Mesenchymal stem cell (in vitro differentiated cells and primary cell): Measurements from ENCODE around the gene KLHL29.

Source experiments
- DNase-seq: peaks from one replicate; pipeline ENCODE4 v3.0.0-alpha.2; 2013
- H2AFZ ChIP-seq: one replicate; pipeline ENCODE4 v1.6.1; 2013; ENCODE audit warnings: low read depth, mild to moderate bottlenecking, control low read depth, inconsistent platforms, low read length, moderate library complexity
- H2AK5ac ChIP-seq: 2 replicates; pipeline ENCODE4 v1.6.1; 2013; ENCODE audit warnings: low read length, moderate library complexity, mild to moderate bottlenecking, inconsistent platforms; ENCODE audit not compliant: severe bottlenecking
- H2BK120ac ChIP-seq: one replicate; pipeline ENCODE4 v1.6.1; 2013; ENCODE audit warnings: low read depth, mild to moderate bottlenecking, inconsistent platforms, low read length, moderate library complexity
- H2BK12ac ChIP-seq, 2 experiments: one replicate each; pipeline ENCODE4 v1.6.1; 2013; ENCODE audit warnings: inconsistent platforms in 2 of 2, low read length in 2 of 2, mild to moderate bottlenecking in 2 of 2, moderate library complexity in 2 of 2, control low read depth in 1 of 2
- H2BK15ac ChIP-seq: one replicate; pipeline ENCODE4 v1.6.1; 2013; ENCODE audit warnings: mild to moderate bottlenecking, low read depth, inconsistent platforms; ENCODE audit not compliant: poor library complexity, severe bottlenecking
- H2BK5ac ChIP-seq: 2 replicates; pipeline ENCODE4 v1.6.1; 2013; ENCODE audit warnings: low read depth, mild to moderate bottlenecking, low read length, control low read depth, inconsistent platforms; ENCODE audit not compliant: poor library complexity, severe bottlenecking
- H3K14ac ChIP-seq, 2 experiments: one replicate each; pipeline ENCODE4 v1.6.1; 2013; ENCODE audit warnings: inconsistent platforms in 2 of 2, low read length in 2 of 2, control low read depth in 1 of 2, mild to moderate bottlenecking in 1 of 2, moderate library complexity in 1 of 2
- H3K18ac ChIP-seq, 2 experiments: one replicate each; pipeline ENCODE4 v1.6.1; 2013; ENCODE audit warnings: inconsistent platforms in 2 of 2, low read length in 2 of 2, control low read depth in 1 of 2, low read depth in 1 of 2, mild to moderate bottlenecking in 1 of 2
- H3K23ac ChIP-seq, 2 experiments: one replicate each; pipeline ENCODE4 v1.6.1; 2013; ENCODE audit warnings: inconsistent platforms in 2 of 2, low read length in 2 of 2, mild to moderate bottlenecking in 2 of 2, moderate library complexity in 2 of 2, control low read depth in 1 of 2
- H3K27ac ChIP-seq: 2 replicates; pipeline ENCODE4 v1.5.1; 2013; ENCODE audit warnings: mild to moderate bottlenecking, moderate library complexity, low read length, control low read depth, inconsistent platforms; ENCODE audit not compliant: poor library complexity, severe bottlenecking
- H3K27me3 ChIP-seq, 2 experiments: 2 replicates each; pipeline versions ENCODE4 v1.6.1 to v1.7.0; 2013; ENCODE audit warnings: low read length in 2 of 2, mild to moderate bottlenecking in 2 of 2, moderate library complexity in 2 of 2, control low read depth in 1 of 2, inconsistent platforms in 1 of 2; ENCODE audit not compliant: control insufficient read depth in 1 of 2, insufficient read depth in 1 of 2
- H3K36me3 ChIP-seq, 2 experiments: 2 replicates each; pipeline versions ENCODE4 v1.6.1 to v1.7.0; 2013; ENCODE audit warnings: low read length in 2 of 2, control low read depth in 1 of 2, inconsistent platforms in 1 of 2, low read depth in 1 of 2, mild to moderate bottlenecking in 1 of 2; ENCODE audit not compliant: insufficient read depth in 2 of 2, control insufficient read depth in 1 of 2
- H3K4ac ChIP-seq, 2 experiments: one replicate each; pipeline ENCODE4 v1.6.1; 2013; ENCODE audit warnings: inconsistent platforms in 2 of 2, low read length in 2 of 2, mild to moderate bottlenecking in 2 of 2, moderate library complexity in 2 of 2, control low read depth in 1 of 2, low read depth in 1 of 2
- H3K4me1 ChIP-seq: 2 replicates; pipeline ENCODE4 v1.6.1; 2013; ENCODE audit warnings: low read depth, low read length, control low read depth; ENCODE audit not compliant: control insufficient read depth, insufficient read depth
- H3K4me2 ChIP-seq: 2 replicates; pipeline ENCODE4 v1.6.1; 2013; ENCODE audit warnings: low read length, mild to moderate bottlenecking, inconsistent platforms; ENCODE audit not compliant: poor library complexity, severe bottlenecking
- H3K4me3 ChIP-seq, 2 experiments: 2 replicates each; pipeline versions ENCODE4 v1.5.1 to v1.7.0; 2013; ENCODE audit warnings: low read length in 2 of 2, mild to moderate bottlenecking in 2 of 2, control low read depth in 1 of 2, low read depth in 1 of 2; ENCODE audit not compliant: insufficient read depth in 1 of 2
- H3K79me1 ChIP-seq: replicated peaks from 2 replicates; pipeline ENCODE4 v1.6.1; 2013; ENCODE audit warnings: mild to moderate bottlenecking, control low read depth, low read length, inconsistent platforms; ENCODE audit not compliant: poor library complexity, severe bottlenecking
- H3K9ac ChIP-seq: 2 replicates; pipeline ENCODE4 v1.7.0; 2013; ENCODE audit warnings: mild to moderate bottlenecking, low read length, moderate library complexity
- H3K9me3 ChIP-seq: 2 replicates; pipeline ENCODE4 v1.7.0; 2013; ENCODE audit warnings: mild to moderate bottlenecking, low read length; ENCODE audit not compliant: control insufficient read depth
- H4K8ac ChIP-seq: one replicate; pipeline ENCODE4 v1.6.1; 2013; ENCODE audit warnings: inconsistent platforms, mild to moderate bottlenecking, low read length, moderate library complexity
- H4K91ac ChIP-seq: one replicate; pipeline ENCODE4 v1.6.1; 2013; ENCODE audit warnings: mild to moderate bottlenecking, low read length, inconsistent platforms
- WGBS: methylation state at CpG from one replicate; pipeline ENCODE4 v1.1.7; 2013; ENCODE audit warnings: mixed read lengths; 5-methylcytosine and 5-hydroxymethylcytosine counted together

The KLHL29 gene

DNA sequence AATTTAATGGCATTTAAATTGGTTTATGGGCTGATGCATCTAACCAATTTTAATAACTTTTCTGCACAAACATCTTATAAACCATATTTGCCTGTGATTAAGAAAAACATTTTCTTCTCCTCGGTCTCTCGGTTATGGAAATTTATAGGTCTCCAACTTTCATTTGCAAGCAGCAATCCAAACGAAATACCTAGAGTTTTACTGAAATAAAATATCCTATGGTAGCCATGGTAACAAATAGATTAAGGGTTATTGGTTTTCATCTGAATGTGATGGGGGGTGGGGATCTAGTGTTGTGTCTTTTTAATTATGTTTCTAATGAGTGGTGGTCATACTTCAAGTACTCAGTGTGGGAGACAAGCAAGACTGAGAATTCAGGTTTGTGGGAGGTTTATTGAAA is 2.9 kb downstream of the KLHL29 start:
- Histone ChIP-seq H3K4me3 (peak overlapping the region in 1 of 2 experiments; percentile 85), H3K9me3 (no peaks in the 10 kb centered on the region), H3K18ac (no peak overlapping the region), H2AFZ (no peak overlapping the region), H4K8ac (no peak overlapping the region), H2BK15ac (no peak overlapping the region), H3K27ac (no peak overlapping the region), H4K91ac (no peak overlapping the region), H3K4ac (no peak overlapping the region), H3K79me1 (peaks cover 20% of the 10 kb centered on the region), H3K14ac (no peak overlapping the region), H2BK5ac (no peak overlapping the region), H3K4me2 (no peak overlapping the region), H3K36me3 (no peaks in the 10 kb centered on the region), H2AK5ac (no peak overlapping the region), H3K23ac (no peak overlapping the region), H3K9ac (peak overlapping the region; percentile 78), H2BK12ac (no peak overlapping the region), H3K4me1 (peaks cover 14% of the 10 kb centered on the region), H3K27me3 (no peaks in the 10 kb centered on the region), H2BK120ac (no peak overlapping the region)
- DNase-seq = no peak
- 80% methylated on average over 2 of the region's 3 CpGs for WGBS

DNA sequence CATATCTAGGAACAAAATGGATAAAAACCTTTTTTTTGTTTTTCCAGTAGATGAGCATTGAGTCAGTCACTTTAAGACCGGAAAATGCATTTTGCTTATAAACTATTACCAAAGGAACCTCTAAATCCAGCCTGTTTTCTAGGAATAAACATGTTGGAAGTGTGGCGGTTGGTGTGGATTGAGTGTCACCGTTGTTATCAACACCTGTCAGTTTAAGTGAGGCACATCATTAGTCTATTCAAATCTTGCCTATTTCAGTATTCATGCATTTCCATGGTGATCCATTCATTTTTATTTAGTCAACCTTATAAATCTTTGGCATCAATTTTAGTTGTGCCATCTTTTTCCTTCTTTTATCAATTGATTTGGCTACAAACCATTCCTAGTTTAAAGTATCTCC is 3.3 kb downstream of the KLHL29 start:
- no peak overlapping the region for H2AK5ac ChIP-seq
- 100% methylated on average over 2 of the region's 3 CpGs for WGBS
- H3K4me3 ChIP-seq = peak overlapping the region in 1 of 2 experiments; percentile 10

DNA sequence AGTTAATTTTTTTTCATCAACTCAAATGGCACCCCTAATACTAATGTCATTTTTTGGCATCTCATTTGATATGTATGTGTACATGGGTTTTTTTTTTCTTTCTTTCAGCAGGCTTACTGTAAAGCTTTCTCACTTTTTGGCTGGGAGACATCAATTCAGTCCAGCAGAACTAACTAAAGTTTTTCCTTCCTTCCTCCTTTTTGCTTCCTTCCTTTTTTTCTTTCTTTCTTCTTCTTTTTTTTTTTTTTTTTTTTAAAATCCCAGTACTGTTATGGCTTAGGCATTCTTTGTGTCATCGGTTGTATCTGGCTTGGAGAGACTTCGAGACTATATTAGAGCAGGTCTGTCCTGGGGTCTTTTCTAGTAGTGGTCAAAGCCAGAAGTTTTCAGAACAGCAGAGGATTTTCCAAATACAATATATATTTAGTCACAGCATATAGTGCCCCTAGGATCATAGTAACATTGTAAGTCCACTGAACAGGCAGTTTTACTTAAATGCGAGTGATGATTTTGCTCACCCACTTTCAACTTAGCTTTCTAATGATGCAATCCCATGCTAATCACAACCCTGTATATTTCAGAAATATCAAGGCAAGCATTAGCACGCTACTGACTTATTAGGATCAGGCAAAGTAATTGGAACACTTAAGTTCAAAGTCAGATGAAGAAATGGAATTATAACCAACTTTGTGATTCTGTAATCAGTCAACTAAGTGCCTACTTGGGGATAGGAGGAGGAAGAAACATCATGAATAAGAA is 4.0 kb downstream of the KLHL29 start:
- Histone ChIP-seq H3K18ac (no peak overlapping the region), H2BK15ac (no peak overlapping the region)

More for the DNA sequence above, 3.3 kb downstream of the KLHL29 start:
- Histone ChIP-seq H3K9ac (no peak overlapping the region), H2BK12ac (no peak overlapping the region), H3K27me3 (no peaks in the 10 kb centered on the region), H3K23ac (no peak overlapping the region), H3K79me1 (peaks cover 20% of the 10 kb centered on the region), H2BK120ac (no peak overlapping the region), H3K4me1 (peaks cover 14% of the 10 kb centered on the region), H3K14ac (no peak overlapping the region), H4K91ac (no peak overlapping the region), H3K18ac (no peak overlapping the region), H4K8ac (no peak overlapping the region), H2BK15ac (no peak overlapping the region), H2AFZ (no peak overlapping the region), H3K9me3 (no peaks in the 10 kb centered on the region), H3K4me2 (no peak overlapping the region), H3K4ac (no peak overlapping the region), H3K36me3 (no peaks in the 10 kb centered on the region), H3K27ac (no peak overlapping the region), H2BK5ac (no peak overlapping the region)
- DNase-seq = no peak

DNA sequence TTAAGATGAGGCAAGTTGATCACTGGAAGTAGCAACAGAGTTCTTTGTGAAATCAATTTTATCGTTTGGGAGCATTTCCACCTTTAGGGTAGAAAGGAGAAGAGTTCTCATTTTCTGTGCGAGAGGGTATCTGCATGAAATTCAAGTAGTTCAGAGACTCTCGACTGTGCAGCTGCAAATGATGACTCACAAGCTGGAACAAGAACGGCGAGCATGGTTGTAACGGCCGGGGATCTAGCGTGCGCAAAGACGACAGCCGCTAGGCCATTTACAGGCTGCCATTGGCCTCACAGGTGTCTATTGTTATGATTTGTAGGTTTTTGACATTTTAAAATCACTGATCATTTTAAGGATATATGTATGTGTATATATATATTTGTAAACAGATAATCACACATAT is 5.2 kb downstream of the KLHL29 start:
- H3K27ac ChIP-seq = no peak overlapping the region

More for the DNA sequence above, 4.0 kb downstream of the KLHL29 start:
- Histone ChIP-seq H3K4ac (no peak overlapping the region), H3K9ac (no peak overlapping the region), H2BK12ac (no peak overlapping the region), H3K14ac (no peak overlapping the region), H2AFZ (no peak overlapping the region), H3K4me1 (peaks cover 14% of the 10 kb centered on the region), H2AK5ac (no peak overlapping the region), H3K27me3 (no peaks in the 10 kb centered on the region), H4K8ac (no peak overlapping the region), H2BK5ac (no peak overlapping the region), H3K36me3 (no peaks in the 10 kb centered on the region), H2BK120ac (no peak overlapping the region), H4K91ac (no peak overlapping the region), H3K4me2 (no peak overlapping the region), H3K79me1 (peaks cover 22% of the 10 kb centered on the region), H3K23ac (no peak overlapping the region), H3K4me3 (no peak overlapping the region), H3K27ac (no peak overlapping the region), H3K9me3 (no peaks in the 10 kb centered on the region)
- WGBS = 99% methylated on average over 4 of the region's 4 CpGs
- DNase-seq = no peak

More for the DNA sequence above, 5.2 kb downstream of the KLHL29 start:
- no peak overlapping the region for H3K14ac ChIP-seq
- H3K4me3 ChIP-seq = peak overlapping the region in 1 of 2 experiments; percentile 28
- no peak overlapping the region for H2BK12ac ChIP-seq
- no peak overlapping the region for H2BK5ac ChIP-seq
- H2AK5ac ChIP-seq = no peak overlapping the region
- H3K18ac ChIP-seq = no peak overlapping the region
- no peaks in the 10 kb centered on the region for H3K9me3 ChIP-seq
- H2BK15ac ChIP-seq = no peak overlapping the region
- H3K9ac ChIP-seq = peak overlapping the region; percentile 12
- no peak overlapping the region for H3K4ac ChIP-seq
- H3K4me1 ChIP-seq = peaks cover 8% of the 10 kb centered on the region
- H2BK120ac ChIP-seq = no peak overlapping the region
- H4K91ac ChIP-seq = no peak overlapping the region
- H3K79me1 ChIP-seq = peaks cover 24% of the 10 kb centered on the region
- 62% methylated on average over 10 of the region's 11 CpGs for WGBS
- no peaks in the 10 kb centered on the region for H3K36me3 ChIP-seq
- no peak overlapping the region for H3K23ac ChIP-seq
- H3K27me3 ChIP-seq = no peaks in the 10 kb centered on the region
- DNase-seq = peak; percentile 69
- H3K4me2 ChIP-seq = no peak overlapping the region
- H4K8ac ChIP-seq = no peak overlapping the region
- no peak overlapping the region for H2AFZ ChIP-seq
